ENCODE results near the gene CA11.

Gene CA11

DNA sequence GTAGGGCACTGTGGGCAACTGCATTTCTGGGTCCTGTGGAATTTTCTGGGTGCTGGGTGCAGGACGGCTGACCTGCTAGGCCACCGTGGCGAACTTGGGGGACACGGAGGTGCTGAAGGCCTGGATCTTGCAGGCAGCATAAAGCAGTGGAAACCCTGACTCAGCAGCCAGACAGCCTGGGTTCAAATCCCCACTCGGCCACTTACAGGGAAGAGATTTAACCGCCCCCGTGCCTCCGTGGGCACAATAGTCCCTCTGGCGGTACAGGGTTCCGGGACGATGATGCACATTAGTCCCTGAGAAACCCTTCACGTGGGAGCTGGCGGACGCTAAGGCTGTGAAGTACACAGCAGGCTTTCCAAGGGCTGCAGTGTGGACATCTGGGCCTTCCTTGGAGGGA, 34.1 kb downstream of the CA11 start:
- no peak for DNase-seq

GRCh38 chr19:48609571-48610108, 36.3 kb downstream of the CA11 start:
- DNase-seq: no peak

- peak; percentile 71 for DNase-seq
Observed at GRCh38 chr19:48608798-48609263, 37.2 kb downstream of the CA11 start.

- no peak for DNase-seq
Observed at GRCh38 chr19:48607359-48607755, 38.6 kb downstream of the CA11 start.

DNA sequence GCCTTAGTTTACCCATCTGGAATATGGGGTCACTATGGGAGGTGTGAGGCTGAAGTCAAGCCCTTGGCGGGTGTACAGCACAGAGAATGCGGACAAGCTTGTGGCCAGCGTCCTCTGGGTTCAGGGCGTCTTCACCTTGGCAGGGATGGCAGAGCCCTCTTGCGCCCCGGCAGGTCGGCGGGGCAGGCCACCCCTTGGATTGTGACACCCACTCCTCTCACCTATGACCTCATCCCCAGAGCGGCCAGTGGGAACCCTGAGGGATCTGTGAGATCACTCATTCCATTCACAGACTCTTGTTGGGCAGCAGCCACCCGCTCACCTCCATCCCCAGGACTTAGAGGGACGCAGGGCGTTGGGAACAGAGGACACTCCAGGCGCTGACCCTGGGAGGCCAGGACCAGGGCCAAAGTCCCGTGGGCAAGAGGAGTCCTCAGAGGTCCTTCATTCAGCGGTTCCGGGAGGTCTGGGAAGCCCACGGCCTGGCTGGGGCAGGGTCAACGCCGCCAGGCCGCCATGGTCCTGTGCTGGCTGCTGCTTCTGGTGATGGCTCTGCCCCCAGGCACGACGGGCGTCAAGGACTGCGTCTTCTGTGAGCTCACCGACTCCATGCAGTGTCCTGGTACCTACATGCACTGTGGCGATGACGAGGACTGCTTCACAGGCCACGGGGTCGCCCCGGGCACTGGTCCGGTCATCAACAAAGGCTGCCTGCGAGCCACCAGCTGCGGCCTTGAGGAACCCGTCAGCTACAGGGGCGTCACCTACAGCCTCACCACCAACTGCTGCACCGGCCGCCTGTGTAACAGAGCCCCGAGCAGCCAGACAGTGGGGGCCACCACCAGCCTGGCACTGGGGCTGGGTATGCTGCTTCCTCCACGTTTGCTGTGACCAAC, 39.3 kb downstream of the CA11 start, which contains the start of gene SPACA4:
Gene SPACA4, plus strand, starts transcription at position 280 of the 896 bp plus-strand sequence. Its CDS starts 237 bp downstream, at position 517.
- DNase-seq: no peak

DNA sequence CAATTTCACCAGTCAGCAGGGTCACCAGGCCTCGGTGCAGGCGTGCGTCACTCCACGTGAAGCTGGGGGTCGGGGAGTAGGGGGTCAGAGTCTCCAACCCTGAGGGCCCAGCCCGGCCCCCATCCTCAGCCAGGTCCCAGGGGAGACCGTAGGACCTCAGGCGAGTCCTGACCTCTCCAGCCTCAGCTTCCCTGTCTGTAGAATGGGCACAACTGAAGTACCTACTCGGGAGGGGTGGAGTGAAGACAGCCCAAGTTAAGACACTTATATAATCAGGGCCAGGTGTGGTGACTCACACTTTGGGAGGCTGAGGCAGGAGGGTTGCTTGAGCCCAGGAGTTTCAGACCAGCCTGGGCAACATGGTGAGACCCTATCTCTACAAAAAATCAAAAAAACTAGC, 42.1 kb downstream of the CA11 start:
- DNase-seq: no peak

GRCh38 chr19:48603449-48603848, 42.5 kb downstream of the CA11 start:
- DNase-seq: no peak

DNA sequence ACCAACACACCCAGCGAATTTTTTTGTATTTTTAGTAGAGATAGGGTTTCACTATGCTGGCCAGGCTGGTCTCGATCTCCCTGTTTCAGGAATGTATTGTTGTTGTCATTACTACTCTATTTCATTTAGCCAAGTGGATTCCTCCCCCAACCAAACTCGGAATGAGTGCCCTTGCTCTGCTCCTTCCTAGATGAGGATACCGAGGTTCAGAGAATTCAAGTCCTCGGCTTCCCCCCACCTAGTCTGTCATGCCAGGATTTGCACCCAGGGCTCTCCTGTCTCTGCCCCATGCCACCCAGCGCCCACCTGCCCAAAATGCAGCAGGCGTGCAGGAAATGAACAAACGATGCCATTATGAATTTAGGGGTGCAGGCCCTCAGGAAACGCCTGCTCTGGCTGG, 43.0 kb downstream of the CA11 start:
- DNase-seq: no peak

DNA sequence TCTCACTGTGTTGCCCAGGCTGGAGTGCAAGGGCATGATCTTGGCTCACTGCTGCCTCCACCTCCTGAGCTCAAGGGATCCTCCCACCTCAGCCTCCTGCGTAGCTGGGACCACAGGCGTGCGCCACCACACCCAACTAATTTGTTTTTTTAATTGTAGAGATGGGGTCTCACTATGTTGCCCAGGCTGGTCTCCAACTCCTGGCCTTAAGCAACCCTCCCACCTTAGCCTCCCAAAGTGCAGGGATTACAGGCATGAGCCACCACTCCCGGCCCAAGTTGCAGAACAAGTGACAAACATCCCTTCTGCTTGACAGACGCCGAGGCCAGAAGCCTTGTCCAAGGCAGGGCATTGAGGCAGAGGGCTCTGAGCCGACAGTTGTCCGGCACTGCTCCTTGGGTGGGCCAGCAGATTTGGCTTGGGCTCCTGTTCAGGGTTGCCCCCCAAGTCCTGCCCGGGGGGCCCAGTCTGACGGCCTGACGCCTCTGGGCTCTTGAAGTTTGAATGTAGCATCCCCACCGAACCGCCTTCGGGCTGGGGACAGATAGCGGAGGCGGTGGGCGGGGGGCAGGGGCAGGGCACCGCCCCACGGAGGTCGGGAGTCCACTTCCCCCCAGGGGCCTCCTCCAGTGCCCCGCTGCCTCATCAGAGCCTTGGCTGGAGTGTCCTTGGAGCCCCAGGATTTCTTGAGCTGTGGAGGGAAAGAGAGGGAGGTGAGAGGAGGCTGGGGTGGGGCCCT, 45.1 kb downstream of the CA11 start:
- DNase-seq: no peak

GRCh38 chr19:48598996-48599700, 46.8 kb downstream of the CA11 start:
- no peak for DNase-seq

GRCh38 chr19:48596679-48597465, 49.1 kb downstream of the CA11 start:
- peak; percentile 67 for DNase-seq

GRCh38 chr19:48596237-48596636, 49.8 kb downstream of the CA11 start:
- DNase-seq: no peak

DNA sequence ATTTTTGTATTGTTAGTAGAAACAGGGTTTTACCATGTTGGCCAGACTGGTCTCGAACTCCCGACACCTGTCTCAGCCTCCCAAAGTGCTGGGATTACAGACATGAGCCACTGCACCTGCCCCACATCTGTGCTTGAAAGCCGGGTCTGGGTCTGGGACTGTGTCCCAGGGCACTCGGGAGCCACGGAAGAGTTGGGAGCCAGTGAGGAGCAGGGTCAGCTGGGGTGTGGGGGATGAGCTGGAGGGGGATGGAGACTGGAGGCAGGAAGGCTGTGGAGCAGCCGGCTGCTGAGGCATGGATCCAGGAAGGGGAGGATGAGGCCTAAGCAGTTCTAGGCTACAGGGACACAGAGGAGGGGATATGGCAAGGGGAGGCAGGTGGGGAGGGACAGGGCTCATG, 50.2 kb downstream of the CA11 start:
- DNase-seq: no peak

DNA sequence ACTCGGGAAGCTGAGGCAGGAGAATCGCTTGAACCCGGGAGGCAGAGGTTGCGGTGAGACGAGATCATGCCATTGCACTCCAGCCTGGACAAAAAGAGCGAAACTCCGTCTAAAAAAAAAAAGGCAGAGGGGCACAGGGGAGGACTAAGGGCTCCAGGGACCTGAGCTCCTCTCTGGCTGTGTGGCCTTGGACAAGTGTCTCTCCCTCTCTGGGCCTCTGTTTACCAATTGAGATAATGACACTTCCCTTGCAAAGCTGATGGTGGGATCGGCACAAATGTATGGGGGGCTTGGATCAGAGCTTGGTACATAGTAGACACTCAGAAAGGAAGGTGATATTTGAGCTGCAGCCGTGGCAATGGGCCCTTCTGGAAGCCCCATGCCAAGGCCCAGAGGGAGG, 50.8 kb downstream of the CA11 start:
- no peak for DNase-seq

DNA sequence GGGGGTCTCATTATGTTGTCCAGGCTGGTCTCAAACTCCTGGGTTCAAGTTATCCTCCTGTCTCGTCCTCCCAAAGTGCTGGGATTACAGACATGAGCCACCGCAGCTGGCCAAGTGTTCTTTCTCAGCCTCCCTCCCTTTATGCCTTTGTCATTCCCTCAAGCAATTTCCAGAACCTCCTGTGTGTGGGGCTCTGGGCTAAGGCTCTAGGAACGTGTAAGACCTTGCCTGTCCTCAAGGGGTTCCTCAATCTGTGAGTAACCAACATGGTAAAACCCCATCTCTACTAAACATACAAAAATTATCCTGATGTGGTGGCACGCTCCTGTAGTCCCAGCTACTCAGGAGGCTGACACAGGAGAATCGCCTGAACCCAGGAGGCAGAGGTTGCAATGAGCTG, 55.0 kb downstream of the CA11 start:
- no peak for DNase-seq

DNA sequence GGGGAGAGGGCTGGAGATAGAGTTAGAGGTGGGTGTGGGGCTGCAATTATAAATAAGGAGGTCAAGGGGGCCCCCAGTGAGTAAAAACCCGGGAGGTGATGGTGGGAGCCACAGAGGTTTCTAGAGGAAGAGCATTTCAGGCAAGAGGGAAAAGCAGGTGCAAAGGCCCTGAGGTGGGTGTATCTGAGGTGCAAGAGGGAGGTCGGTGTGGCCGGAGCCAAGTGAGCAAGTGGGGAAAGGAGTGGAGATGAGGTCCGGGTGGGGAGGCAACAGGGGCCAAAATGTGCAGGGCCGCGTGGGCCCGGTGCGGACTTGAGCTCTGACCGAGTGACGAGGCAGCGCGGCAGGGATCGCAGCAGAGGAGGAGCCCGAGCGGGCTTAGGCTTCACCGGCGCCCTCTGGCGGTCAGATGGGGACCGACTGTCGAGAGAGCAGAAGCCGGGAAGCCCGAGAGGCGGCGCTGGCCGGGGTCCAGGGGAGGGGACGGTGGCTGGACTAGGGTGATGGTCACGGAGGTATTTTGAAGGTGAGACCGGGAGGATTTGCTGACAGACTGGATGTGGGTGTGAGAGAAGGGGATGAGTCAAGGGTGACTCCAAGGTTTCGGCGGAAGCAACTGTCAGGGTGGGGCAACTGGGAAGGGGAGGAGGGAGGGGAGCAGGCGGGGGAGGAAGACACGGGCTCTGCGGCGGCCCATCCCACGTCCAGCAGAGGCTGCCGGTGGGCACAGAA, 57.2 kb downstream of the CA11 start:
- DNase-seq: peak; percentile 95

All from activated CD8-positive, alpha-beta memory T cell treated with anti-CD3 and anti-CD28 coated beads for 24 hours (primary cell).